Right lobe of liver (tissue), 4 donors: ENCODE results near the gene WASF3.

ENCODE experiments used
- CTCF ChIP-seq, 4 donors: fragments of 200-600 bp in 3 of 4; fragments of 450-650 bp in 1 of 4; IDR thresholded peaks; one replicate each; pipeline versions ENCODE4 v1.5.1 to v1.8.0; 2016 to 2022; ENCODE audit warnings: antibody characterized with exemption in 4 of 4, mild to moderate bottlenecking in 2 of 4
- POLR2A ChIP-seq: fragments of 450-650 bp; IDR thresholded peaks from one replicate; pipeline ENCODE4 v1.6.1; 2017; ENCODE audit warnings: antibody characterized with exemption, mild to moderate bottlenecking
- donor health status: DM: no; HTN: no; CAD: no.
- donor health status: DM: no; HTN: no; CAD: no.
- donor health status: DM: no; HTN: yes; CAD: no.

DNA sequence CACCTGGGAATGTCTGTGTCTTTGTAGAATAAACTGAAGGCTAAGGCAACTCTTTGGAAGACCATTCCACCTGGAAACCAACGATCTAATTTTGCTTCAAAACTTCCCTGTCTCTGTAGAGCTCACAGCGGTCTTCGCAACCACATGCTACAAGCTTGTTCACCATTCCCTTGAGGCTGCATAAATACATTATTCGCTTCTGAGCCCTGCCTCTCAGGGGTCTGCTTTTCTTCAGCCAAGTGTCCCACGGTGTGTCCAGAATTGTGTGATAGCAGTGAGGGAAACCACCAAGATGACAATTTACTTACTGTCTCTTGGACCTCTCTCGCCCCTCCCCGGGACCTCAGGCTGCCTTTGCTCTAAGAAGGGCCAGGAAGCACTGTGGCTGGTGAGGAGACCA lies 152.0 kb downstream of the WASF3 start:
- TF ChIP-seq CTCF (IDR thresholded peaks at IDR 0.05) (no peak), POLR2A (no peak)
